NCI-H345 treated with DMSO at 0.1 percent for 48 hours (cell line): ENCODE data around the gene ZNF784.

Experiments
- DNase-seq: peaks from one replicate; lab custom pipeline; 2025; ENCODE audit not compliant: unreplicated experiment; lab: John Stamatoyannopoulos, UW

ZNF784 gene

GRCh38 chr19:55621673-55622231 is 2.6 kb downstream of the ZNF784 start:
- DNase-seq: no peak

DNA sequence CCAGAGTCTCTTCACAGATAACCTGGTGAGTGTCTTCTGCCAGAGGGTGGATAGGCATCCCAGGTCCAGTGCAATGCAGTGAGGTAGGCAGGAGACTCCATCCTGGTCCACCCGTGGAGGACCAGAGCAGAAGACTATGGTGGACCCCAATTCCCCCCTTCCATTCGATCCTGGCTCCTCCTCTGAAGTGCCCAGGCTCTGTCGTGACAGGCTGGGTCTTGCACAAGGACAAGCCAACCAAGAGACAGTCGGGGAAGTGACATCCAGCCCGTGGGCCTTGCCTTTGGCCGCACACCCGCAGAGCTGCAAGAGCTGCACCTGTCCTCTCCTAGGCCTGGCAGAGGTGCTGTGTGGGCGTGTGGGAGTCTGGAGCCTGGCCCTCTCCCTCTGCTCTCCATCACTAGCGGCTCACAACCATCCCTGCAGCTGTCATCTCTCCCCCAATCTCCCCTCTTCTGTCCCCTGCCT is 3.1 kb downstream of the ZNF784 start:
- no peak for DNase-seq

GRCh38 chr19:55620410-55621204 is 3.8 kb downstream of the ZNF784 start:
- DNase-seq: no peak

- DNase-seq: no peak
Measured at GRCh38 chr19:55619286-55619685, 5.1 kb downstream of the ZNF784 start.

GRCh38 chr19:55618426-55618825 is 5.9 kb downstream of the ZNF784 start:
- DNase-seq: no peak

- DNase-seq: no peak
Measured at GRCh38 chr19:55617426-55617825, 6.9 kb downstream of the ZNF784 start.

DNA sequence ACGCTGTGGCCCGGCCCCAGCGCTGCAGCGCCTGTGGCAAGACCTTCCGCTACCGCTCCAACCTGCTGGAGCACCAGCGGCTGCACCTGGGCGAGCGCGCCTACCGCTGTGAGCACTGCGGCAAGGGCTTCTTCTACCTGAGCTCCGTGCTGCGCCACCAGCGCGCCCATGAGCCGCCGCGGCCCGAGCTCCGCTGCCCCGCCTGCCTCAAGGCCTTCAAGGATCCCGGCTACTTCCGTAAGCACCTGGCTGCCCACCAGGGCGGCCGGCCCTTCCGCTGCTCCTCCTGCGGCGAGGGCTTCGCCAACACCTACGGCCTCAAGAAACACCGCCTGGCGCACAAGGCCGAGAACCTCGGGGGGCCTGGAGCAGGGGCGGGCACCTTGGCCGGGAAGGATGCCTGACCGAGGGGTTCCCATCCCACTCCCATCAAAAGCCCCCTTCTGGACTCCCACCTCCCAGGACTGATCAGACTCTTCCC is 7.9 kb downstream of the ZNF784 start:
- DNase-seq: no peak

- DNase-seq: no peak
Measured at GRCh38 chr19:55615543-55616394, 8.6 kb downstream of the ZNF784 start.

DNA sequence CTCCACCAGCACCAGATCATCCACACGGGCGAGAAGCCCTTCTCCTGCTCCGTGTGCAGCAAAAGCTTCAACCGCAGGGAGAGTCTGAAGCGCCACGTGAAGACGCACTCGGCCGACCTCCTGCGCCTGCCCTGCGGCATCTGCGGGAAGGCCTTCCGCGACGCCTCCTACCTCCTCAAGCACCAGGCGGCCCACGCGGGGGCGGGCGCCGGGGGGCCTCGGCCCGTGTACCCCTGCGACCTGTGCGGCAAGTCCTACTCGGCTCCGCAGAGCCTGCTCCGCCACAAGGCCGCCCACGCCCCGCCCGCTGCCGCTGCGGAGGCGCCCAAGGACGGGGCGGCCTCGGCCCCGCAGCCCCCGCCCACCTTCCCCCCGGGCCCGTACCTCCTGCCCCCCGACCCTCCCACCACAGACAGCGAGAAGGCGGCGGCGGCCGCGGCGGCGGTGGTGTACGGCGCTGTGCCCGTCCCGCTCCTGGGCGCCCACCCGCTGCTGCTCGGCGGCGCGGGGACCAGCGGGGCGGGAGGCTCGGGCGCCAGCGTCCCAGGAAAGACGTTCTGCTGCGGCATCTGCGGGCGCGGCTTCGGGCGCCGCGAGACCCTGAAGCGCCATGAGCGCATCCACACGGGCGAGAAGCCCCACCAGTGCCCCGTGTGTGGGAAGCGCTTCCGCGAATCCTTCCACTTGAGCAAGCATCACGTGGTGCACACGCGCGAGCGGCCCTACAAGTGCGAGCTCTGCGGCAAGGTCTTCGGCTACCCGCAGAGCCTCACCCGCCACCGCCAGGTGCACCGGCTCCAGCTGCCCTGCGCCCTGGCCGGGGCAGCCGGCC is 9.4 kb downstream of the ZNF784 start:
- DNase-seq: no peak

DNA sequence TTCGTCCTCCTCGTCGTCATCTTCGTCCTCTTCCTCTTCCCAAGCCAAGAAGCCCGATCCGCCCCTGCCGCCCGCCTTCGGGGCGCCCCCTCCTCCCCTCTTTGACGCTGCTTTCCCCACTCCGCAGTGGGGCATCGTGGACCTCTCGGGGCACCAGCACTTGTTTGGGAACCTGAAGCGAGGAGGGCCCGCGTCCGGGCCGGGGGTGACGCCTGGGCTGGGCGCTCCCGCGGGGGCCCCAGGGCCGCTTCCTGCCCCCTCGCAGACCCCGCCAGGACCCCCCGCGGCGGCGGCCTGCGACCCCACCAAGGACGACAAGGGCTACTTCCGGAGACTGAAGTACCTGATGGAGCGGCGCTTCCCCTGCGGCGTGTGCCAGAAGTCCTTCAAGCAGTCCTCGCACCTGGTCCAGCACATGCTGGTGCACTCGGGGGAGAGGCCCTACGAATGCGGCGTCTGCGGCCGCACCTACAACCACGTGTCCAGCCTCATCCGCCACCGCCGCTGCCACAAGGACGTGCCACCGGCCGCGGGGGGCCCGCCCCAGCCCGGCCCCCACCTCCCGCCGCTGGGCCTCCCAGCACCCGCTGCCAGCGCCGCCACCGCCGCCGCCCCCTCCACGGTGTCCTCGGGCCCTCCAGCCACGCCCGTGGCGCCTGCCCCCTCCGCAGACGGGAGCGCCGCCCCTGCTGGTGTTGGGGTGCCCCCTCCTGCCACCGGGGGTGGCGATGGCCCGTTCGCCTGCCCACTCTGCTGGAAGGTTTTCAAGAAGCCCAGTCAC is 10.2 kb downstream of the ZNF784 start:
- DNase-seq: no peak

DNA sequence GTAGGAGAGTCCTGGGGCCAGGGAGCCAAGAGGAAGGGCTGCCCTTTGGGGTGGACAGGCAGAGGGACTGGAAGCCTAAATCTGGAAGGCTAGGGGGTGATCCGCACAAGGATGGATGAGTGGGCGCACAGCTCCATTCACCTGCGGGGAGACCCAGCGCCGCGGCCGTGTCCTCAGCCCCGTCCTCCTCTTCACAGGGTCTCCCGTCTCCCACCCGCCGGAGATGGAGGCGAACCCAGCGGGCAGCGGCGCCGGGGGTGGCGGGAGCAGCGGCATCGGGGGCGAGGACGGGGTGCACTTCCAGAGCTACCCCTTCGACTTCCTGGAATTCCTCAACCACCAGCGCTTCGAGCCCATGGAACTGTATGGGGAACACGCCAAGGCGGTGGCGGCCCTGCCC is 11.0 kb downstream of the ZNF784 start:
- DNase-seq: no peak

DNA sequence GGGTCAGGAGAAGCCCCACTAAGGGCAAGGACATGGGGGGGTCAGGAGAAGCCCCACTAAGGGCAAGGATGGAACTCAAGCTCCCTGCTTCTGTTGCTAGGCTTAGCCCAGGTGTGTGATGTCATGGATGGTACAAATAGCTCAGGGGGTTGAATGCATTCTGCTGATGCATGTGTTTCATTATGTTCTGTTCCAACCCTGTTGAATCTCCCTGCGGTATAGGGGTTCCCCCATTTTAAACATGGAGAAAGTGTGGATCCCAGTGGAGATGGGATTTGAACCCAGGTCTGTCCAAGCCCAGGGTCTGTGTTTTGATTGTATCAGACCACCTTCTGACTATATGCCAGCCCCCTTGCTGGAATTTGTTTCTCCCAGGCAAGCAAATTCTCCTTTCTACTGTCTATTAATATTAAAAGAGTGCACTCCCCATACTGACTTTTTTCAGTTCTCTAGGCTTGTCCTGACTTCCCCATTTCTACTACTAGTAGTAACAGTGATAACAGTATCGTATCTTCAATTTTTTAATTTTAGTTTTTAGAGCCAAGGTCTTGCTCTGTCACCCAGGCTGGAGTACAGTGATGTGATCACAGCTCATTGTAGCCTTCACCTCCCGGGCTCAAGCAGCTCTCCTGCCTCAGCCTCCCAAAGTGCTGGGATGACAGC is 12.3 kb downstream of the ZNF784 start:
- DNase-seq: no peak

DNA sequence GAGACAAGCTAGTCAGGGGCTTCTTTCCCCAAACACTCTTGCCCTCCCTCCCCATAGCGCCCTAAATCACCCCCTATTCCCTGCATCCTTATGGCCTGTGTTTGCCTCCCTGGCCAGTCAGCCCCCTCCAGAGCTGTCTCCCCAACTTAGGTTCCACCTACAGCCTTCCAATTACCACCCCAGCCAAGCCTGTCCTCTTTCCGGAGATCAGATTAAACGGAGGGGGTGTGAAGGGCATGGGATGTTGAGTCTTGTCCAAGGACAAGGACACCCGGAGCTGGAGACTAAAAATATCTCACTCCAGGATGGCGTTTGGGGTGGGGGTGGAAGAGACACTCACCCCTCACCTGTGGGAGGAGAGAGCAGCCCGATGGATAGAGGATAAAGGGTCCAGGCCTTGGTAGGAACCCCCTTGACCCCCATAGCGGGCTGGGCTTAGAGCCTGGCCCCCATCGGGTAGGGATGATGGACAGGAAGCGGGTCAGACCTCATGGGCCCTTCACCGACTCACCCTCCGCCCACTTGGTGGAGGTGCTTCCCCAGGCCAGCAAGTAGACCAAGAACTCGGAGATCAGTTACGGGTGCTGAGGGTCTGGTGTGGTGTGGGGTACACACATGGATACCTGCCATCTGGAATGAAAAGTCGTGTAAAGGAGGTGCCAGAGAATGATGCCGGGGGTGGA is 12.9 kb downstream of the ZNF784 start:
- DNase-seq: no peak

DNA sequence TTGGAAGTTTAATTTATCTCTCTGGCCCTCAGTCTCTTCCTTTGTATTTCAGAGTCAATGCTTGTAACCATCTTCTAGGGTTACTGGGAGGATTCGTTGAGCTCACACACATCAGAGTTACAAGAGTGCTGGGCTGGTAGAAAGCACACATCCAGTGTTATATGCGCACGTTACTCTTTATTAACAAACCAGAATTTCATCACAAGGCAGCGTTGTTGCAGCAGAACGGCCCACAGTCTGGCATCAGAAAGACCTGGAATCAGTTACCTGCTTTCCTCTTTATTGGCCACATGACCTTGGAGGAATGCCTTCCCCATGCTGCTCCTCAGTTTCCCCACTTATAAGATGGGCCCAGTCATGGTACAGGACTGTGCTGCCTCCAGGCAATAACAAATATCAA is 15.0 kb downstream of the ZNF784 start:
- no peak for DNase-seq

DNA sequence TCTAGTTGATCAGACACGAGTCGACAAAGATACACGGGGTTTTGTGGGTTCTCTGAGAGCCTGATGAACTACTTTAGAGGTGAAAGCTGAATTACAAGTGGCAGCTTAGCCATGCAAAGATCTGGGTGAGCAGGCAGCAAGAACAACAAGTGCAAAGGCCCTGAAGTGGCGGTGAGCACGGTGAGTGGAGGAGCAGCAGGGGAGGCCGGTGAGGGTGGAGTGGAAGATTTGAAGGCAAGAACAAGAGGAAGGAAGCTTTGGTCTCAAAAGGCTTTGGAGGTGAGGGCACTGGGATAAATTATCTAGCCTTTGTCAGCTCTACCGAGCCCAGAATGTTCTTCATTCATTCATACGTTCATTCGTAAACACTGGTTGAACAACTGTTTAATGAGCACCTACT is 17.5 kb downstream of the ZNF784 start:
- no peak for DNase-seq

DNA sequence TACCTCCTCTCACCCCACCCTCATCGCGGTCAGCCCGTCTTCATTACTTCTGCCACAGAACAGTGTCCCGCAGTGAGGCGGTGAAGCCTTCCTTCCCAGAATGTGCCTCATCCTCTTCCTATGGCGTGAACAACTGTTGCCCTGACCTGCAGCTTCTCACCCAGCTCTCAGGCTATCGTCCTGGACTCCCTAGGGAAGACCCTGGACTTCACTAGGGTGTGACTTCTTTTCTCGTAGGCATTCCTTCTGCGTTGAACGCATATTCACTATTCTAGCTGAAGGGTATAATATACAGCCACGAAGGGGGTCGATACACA is 17.9 kb downstream of the ZNF784 start:
- DNase-seq: no peak

DNA sequence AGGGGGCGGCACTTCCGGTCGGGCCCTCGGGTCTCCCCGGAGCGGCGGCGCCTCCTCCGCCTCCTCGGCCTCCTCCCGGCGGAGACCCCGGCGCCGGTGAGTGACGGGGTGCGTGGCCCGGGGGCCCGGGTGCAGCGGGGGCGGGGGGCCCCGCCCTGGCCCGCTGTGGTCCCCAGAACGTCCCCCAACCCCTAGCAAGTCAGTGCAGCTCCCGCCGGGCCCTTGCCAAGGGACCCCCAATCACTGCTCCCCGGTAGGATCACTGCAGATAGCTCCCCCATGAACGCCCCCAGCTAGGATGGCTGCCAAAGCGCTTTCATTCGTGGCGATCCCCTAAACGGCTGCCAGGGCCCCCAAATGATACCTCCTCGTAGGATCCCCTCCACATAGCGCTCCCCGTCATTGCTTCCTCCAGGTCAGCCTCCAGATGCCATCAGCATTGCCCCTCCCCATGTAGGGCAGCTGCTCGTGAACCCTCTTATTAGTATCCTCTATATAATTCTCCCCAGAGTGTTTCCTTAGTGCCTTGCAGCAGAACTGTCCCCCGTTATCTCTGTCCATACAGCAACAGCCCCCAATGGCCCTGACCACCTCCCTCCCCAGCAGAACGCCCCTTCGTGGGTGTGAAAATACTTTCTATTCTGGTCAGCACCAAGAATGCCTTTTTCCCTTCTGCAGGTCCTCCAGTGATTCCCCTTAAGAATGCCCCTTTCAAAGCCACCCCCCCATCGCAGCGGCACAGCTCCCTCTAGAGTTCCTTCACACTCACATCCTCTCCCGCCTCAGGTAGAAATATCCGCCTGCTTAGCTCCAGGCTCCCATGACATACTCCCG is 18.5 kb downstream of the ZNF784 start, which contains the start of gene ZNF865:
ZNF865 (plus strand) TSS at position 11 of the 834 bp plus-strand sequence. CDS start 7,972 bp downstream, outside the sequence.
- peak; percentile 14 for DNase-seq

GRCh38 chr19:55605207-55605636 is 19.1 kb downstream of the ZNF784 start:
- peak; percentile 83 for DNase-seq
